GM21528 (cell line): ENCODE data around the gene CHERP.
A peak's percentile ranks its signal among the peaks of the same experiment; 100 is the strongest.
"Not testable (repeated sequence)": the region's sequence is repeated elsewhere in the genome, so short reads cannot be mapped to it uniquely, and the experiment has no call there.

ENCODE experiments used
- ATAC-seq: cut with Tn5 transposase; IDR thresholded peaks from one replicate; pipeline ENCODE4 v1.9.1; 2021; ENCODE audit warnings: mild to moderate bottlenecking, moderate library complexity; ENCODE audit not compliant: unreplicated experiment, low FRiP score

Gene CHERP

DNA sequence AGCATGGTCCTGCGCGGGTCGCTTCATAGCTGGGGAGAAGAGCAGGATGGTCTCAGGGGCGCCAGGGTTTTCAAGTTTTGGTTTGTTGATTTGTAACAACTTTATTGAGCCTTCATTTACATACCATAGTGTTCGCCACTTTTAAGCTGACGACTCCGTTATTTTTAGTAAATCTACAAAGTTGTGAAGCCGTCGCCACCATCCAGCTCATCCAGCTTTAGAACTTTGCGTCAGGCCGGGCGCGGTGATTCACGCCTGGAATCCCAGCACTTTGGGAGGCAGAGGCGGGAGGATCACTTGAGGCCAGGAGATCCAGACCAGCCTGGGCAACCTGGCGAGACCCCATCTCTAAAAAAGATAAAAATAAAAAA is 45.6 kb downstream of the CHERP start:
- ATAC-seq: no peak

DNA sequence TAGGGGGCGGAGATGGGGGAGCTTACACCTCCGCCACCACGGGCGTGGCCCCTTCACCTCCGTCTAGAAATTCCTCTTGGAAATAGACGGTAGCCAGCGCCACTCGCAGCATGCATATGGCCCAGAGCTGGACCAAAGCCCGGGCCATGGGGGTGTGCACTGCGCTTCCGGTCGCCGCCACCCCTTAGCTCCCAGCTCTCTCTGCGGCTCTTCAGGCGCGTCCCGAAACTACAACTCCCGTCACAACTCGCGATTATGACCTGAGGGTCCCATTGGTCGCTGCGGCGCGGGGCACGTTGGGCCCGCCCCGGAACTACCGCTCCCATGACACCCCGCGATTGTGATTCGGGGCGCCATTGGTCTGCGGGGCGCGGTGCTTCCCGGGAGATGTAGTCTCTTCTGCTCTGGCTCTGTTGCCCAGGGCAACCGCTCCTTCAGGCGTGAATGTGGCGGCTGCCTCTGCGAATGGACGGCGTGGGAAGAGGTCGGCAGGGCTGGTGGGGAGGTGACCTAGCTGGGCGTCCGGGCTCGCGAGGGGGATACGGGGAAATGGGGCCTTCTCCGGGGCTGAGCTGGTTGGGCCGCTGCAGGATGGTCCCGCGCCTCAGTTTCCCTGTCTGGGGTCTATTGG is 46.1 kb downstream of the CHERP start, which contains the start of the genes C19orf44 and CALR3:
C19orf44 (plus strand) TSS at position 413 of the 631 bp plus-strand sequence. CDS start 4,399 bp downstream, outside the sequence.
CALR3 (minus strand) TSS at position 186 of the 631 bp plus-strand sequence; CDS start at position 148, 38 bp downstream.
- ATAC-seq: peak; percentile 93

GRCh38 chr19:16486476-16486875 is 55.8 kb downstream of the CHERP start:
- not testable (repeated sequence) for ATAC-seq

- no peak for ATAC-seq
Measured at GRCh38 chr19:16482745-16483144, 59.5 kb downstream of the CHERP start.

- ATAC-seq: no peak
Measured at GRCh38 chr19:16477311-16477710, 64.9 kb downstream of the CHERP start.

DNA sequence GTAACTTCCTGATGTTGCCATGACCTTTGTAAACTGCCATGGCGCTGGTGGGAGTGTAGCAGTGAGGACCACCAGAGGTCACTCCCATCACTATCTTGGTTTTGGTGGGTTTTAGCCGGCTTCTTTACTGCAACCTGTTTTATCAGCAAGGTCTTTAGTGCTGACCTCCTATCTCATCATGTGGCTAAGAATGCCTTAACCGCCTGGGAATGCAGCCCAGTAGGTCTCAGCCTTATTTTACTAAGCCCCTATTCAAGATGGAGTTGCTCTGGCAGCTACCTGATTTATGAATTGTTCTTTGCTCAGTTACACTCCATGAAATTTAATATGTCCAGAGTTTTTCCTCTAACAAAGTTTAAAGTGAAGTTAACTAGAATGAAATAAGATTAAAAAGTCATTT is 65.8 kb downstream of the CHERP start:
- ATAC-seq: no peak

DNA sequence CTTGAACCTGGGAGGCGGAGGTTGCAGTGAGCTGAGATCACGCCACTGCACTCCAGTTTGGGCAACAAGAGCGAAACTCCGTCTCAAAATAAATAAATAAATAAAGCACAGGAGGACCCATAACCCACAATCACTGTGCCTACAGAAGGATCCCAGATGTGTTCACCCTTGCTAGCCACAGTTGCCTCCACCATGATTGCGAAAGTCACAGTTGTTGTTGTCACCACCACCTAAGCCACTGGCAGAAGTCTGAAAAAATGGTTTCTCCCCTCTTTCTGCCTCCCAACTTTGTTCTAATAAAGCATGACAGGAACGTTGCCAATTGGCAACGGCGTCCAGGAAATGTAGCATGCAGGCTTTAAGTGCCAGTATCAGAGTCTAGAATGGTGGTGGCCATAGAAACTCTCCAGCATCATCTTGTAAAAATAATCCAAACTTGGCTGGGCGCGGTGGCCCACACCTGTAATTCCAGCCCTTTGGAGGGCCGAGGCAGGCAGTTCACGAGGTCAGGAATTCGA is 68.3 kb downstream of the CHERP start:
- ATAC-seq: no peak

GRCh38 chr19:16472992-16473391 is 69.2 kb downstream of the CHERP start:
- ATAC-seq: no peak

DNA sequence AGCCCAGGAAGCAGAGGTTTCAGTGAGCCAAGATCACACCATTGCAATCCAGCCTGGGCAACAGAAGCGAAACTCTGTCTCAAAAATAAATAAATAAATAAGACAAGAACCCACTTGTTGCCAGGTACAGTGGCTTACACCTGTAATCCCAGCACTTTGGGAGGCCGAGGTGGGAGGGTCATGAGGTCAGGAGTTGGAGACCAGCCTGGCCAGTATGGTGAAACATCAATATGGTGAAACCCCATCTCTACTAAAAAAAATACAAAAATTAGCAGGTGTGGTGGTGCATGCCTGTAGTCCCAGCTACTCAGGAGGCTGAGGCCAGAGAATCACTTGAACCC is 69.7 kb downstream of the CHERP start:
- not testable (repeated sequence) for ATAC-seq

DNA sequence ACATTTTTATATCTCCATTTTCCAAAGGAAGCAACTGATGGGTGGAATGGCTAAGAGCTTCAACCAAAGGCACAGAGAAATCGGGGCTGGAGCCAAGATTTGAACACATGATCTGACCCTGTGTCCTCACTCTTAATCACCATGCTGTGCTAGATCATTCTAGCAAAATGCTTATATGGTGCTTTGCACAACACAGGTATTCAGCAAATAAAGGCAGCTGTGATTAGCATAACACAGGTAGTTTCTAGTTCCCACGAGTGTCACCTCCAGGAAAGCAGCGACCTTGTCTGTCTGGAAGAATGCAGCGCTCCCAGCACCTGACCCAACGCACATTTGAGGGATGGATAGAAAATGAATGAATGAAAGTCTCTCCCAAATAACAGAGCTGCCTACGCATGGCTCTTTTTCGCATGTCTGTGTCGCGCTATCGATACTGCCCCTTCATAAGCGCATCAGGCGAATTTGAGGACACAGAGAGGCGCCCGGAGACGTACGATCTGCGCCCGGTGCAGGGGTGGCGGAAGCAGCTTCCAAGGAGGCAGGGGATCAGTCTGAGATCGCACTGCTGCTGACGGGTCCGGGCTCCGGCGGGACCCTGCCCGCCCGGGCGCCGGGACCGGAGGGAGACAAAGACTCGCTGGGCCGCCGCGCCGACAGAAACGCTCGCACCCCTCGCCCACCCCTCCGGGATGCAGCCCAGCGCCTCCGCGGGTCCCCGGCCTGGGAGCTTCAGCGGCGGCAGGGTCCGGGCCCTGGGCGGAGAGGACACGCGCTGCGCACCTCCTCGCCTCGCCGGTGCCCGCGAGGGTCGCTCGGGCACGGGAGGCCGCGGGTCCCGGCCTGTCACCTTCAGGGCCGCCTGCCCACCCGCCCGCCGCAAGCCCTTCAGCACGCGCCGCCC is 71.1 kb downstream of the CHERP start:
- ATAC-seq: peak; percentile 38

- no peak for ATAC-seq
Measured at GRCh38 chr19:16470541-16470910, 71.7 kb downstream of the CHERP start.
